Keratinocyte (primary cell): Measurements from ENCODE around the gene HYAL3.
"Not testable (repeated sequence)": the region's sequence is repeated elsewhere in the genome, so short reads cannot be mapped to it uniquely, and the experiment has no call there.

Source experiments
- EZH2 ChIP-seq: IDR thresholded peaks from one replicate; pipeline ENCODE4 v1.6.1; 2012; ENCODE audit warnings: inconsistent platforms, mild to moderate bottlenecking, low read length, moderate library complexity
- TF ChIP-seq, protein P1 (sequence below), 3 experiments: IDR thresholded peaks in 1 of 3; conservative IDR thresholded peaks in 1 of 3; optimal IDR thresholded peaks in 1 of 3; 2 replicates in 2 of 3; 3 replicates in 1 of 3; pipeline versions ENCODE3 to v1.5.1; 2011; ENCODE audit warnings: low read length in 3 of 3, mild to moderate bottlenecking in 3 of 3, moderate library complexity in 2 of 3, control low read depth in 1 of 3, inconsistent platforms in 1 of 3; ENCODE audit not compliant: insufficient read depth in 2 of 3; ENCODE audit errors: extremely low read depth in 1 of 3

- TF ChIP-seq, protein P1, sequence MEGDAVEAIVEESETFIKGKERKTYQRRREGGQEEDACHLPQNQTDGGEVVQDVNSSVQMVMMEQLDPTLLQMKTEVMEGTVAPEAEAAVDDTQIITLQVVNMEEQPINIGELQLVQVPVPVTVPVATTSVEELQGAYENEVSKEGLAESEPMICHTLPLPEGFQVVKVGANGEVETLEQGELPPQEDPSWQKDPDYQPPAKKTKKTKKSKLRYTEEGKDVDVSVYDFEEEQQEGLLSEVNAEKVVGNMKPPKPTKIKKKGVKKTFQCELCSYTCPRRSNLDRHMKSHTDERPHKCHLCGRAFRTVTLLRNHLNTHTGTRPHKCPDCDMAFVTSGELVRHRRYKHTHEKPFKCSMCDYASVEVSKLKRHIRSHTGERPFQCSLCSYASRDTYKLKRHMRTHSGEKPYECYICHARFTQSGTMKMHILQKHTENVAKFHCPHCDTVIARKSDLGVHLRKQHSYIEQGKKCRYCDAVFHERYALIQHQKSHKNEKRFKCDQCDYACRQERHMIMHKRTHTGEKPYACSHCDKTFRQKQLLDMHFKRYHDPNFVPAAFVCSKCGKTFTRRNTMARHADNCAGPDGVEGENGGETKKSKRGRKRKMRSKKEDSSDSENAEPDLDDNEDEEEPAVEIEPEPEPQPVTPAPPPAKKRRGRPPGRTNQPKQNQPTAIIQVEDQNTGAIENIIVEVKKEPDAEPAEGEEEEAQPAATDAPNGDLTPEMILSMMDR (optimal IDR thresholded peaks at IDR 0.05 in 1 of 3, IDR thresholded peaks at IDR 0.05 in 1 of 3, conservative IDR thresholded peaks at IDR 0.05 in 1 of 3; ENCODE audit: extremely low read depth in 1 of 3, insufficient read depth in 2 of 3, low read length in 3 of 3) = not testable (repeated sequence)
- not testable (repeated sequence) for TF ChIP-seq EZH2
These were observed 12.8 kb upstream of the HYAL3 start for GRCh38 chr3:50312041-50312440.
